IMR-90 (cell line): ENCODE measurements around the gene COMMD1.

Experiments used
- BHLHE40 ChIP-seq: fragments of 150-350 bp; IDR thresholded peaks from 2 replicates; pipeline ENCODE4 v1.6.1; 2016; ENCODE audit warnings: mild to moderate bottlenecking, low read depth, low read length
- CEBPB ChIP-seq: IDR thresholded peaks from 2 replicates; pipeline ENCODE4 v1.6.1; 2012; ENCODE audit warnings: low read depth, low read length, improper control_type of control experiment
- CTCF ChIP-seq: conservative IDR thresholded peaks from 2 replicates; pipeline ENCODE4 v1.5.1; 2012; ENCODE audit warnings: mild to moderate bottlenecking, low read depth, low read length, improper control_type of control experiment
- ELK1 ChIP-seq: fragments of 150-350 bp; IDR thresholded peaks from 2 replicates; pipeline ENCODE4 v1.6.1; 2016; ENCODE audit warnings: low read depth, mild to moderate bottlenecking, low read length, moderate library complexity, borderline replicate concordance
- MXI1 ChIP-seq: IDR thresholded peaks from 2 replicates; pipeline ENCODE4 v1.6.1; 2012; ENCODE audit warnings: low read depth, mild to moderate bottlenecking, low read length, moderate library complexity, borderline replicate concordance
- NFE2L2 ChIP-seq: fragments of 150-350 bp; IDR thresholded peaks from 2 replicates; pipeline ENCODE4 v1.6.1; 2016; ENCODE audit warnings: low read depth, mild to moderate bottlenecking, low read length
- POLR2A ChIP-seq: IDR thresholded peaks from 2 replicates; pipeline ENCODE4 v1.6.1; 2012; ENCODE audit warnings: mild to moderate bottlenecking, low read depth, low read length
- RFX5 ChIP-seq: IDR thresholded peaks from 2 replicates; pipeline ENCODE4 v1.8.0; 2012; ENCODE audit warnings: low read depth, mild to moderate bottlenecking, low read length, moderate library complexity
- SMC3 ChIP-seq: fragments of 150-350 bp; IDR thresholded peaks from 2 replicates; pipeline ENCODE4 v1.6.1; 2016; ENCODE audit warnings: low read depth, mild to moderate bottlenecking, antibody characterized with exemption, low read length, moderate library complexity

- no peak for TF ChIP-seq CTCF
- no peak for TF ChIP-seq POLR2A
- no peak for TF ChIP-seq BHLHE40
- no peak for TF ChIP-seq CEBPB
- TF ChIP-seq ELK1, result no peak
- TF ChIP-seq RFX5, result no peak
- no peak for TF ChIP-seq MXI1
- no peak for TF ChIP-seq SMC3
- no peak for TF ChIP-seq NFE2L2
These were observed 105.3 kb downstream of the COMMD1 start for GRCh38 chr2:62010632-62011256.
